Common myeloid progenitor, CD34-positive (primary cell): Measurements from ENCODE around the gene NOLC1.
"Not testable (repeated sequence)": the region's sequence is repeated elsewhere in the genome, so short reads cannot be mapped to it uniquely, and the experiment has no call there.

Experiments
- CTCF ChIA-PET: fragments of 350-600 bp; sonication (Branson Sonifier 250); formaldehyde crosslinking; loops from one replicate; lab custom pipeline; 2021; ENCODE audit warnings: antibody characterized with exemption; lab: Charles Lee
- POLR2A ChIA-PET: fragments of 350-600 bp; sonication (Branson Sonifier 250); formaldehyde crosslinking; loops from one replicate; lab custom pipeline; 2021; ENCODE audit warnings: antibody characterized with exemption; lab: Charles Lee
- DNase-seq, 3 donors: peaks; one replicate each; pipeline versions ENCODE4 v3.0.0 to v3.0.0-alpha.2; 2013
- H3K27ac ChIP-seq, 2 experiments: 1 replicate in 1 of 2; 2 replicates in 1 of 2; pipeline ENCODE4 v1.7.0; 2013; ENCODE audit warnings: inconsistent platforms in 2 of 2, low read length in 2 of 2, mild to moderate bottlenecking in 2 of 2, low read depth in 1 of 2, moderate library complexity in 1 of 2; ENCODE audit not compliant: severe bottlenecking in 2 of 2, insufficient read depth in 1 of 2, poor library complexity in 1 of 2
- H3K27me3 ChIP-seq, 5 experiments: replicated peaks in 2 of 5; 1 replicate in 3 of 5; 2 replicates in 2 of 5; pipeline versions ENCODE4 v1.6.1 to v1.7.0; 2013; ENCODE audit warnings: low read length in 4 of 5, mild to moderate bottlenecking in 2 of 5, moderate library complexity in 2 of 5, inconsistent platforms in 1 of 5; ENCODE audit not compliant: insufficient read depth in 5 of 5, control insufficient read depth in 4 of 5
- H3K36me3 ChIP-seq, 4 experiments: 1 replicate in 2 of 4; 2 replicates in 2 of 4; pipeline versions ENCODE4 v1.6.1 to v1.7.0; 2013; ENCODE audit warnings: low read length in 3 of 4, control low read depth in 1 of 4, mild to moderate bottlenecking in 1 of 4; ENCODE audit not compliant: control insufficient read depth in 4 of 4, insufficient read depth in 4 of 4
- H3K4me1 ChIP-seq, 4 experiments: 1 replicate in 3 of 4; 2 replicates in 1 of 4; pipeline versions ENCODE4 v1.6.1 to v1.7.1; 2013; ENCODE audit warnings: low read length in 3 of 4, mild to moderate bottlenecking in 3 of 4, control low read depth in 1 of 4, inconsistent platforms in 1 of 4, moderate library complexity in 1 of 4; ENCODE audit not compliant: control insufficient read depth in 4 of 4, insufficient read depth in 4 of 4; ENCODE audit errors: control extremely low read depth in 1 of 4
- H3K4me3 ChIP-seq, 7 experiments: 1 replicate in 4 of 7; 2 replicates in 3 of 7; pipeline versions ENCODE4 v1.5.1 to v1.7.0; 2013; ENCODE audit warnings: mild to moderate bottlenecking in 7 of 7, low read length in 6 of 7, moderate library complexity in 6 of 7, inconsistent platforms in 2 of 7, low read depth in 2 of 7, control low read depth in 1 of 7; ENCODE audit not compliant: insufficient read depth in 4 of 7, control insufficient read depth in 1 of 7; ENCODE audit errors: extremely low read depth in 1 of 7
- H3K9me3 ChIP-seq, 5 experiments: 1 replicate in 4 of 5; 2 replicates in 1 of 5; pipeline versions ENCODE4 v1.6.1 to v1.7.1; 2013; ENCODE audit warnings: low read length in 4 of 5, mild to moderate bottlenecking in 2 of 5, inconsistent platforms in 1 of 5, low read depth in 1 of 5, moderate library complexity in 1 of 5; ENCODE audit not compliant: control insufficient read depth in 4 of 5, insufficient read depth in 2 of 5; ENCODE audit errors: control extremely low read depth in 1 of 5
- WGBS: methylation state at CpG from one replicate; pipeline ENCODE4 v1.1.5; 2013; ENCODE audit not compliant: insufficient coverage; 5-methylcytosine and 5-hydroxymethylcytosine counted together

Gene NOLC1

DNA sequence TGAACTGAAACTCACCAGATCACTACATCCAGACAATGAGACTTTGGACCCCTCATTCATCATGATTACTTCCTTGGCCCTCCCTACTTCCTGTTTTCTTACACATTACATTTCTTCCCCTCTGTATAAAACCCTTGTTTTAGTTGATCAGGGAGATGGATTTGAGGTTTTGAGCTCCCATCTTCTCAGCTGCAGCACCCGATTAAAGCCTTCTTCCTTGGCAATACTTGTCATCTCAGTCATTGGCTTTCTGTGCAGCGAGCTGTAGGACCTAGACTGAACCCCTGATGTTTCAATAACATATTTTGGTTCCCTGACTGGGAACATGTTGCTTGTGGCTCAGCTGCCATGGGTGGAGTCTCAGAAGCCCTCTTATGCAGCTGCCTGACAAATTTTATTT lies 33.1 kb downstream of the NOLC1 start:
- Histone ChIP-seq H3K27ac (no peak overlapping the region), H3K36me3 (no peaks in the 10 kb centered on the region), H3K27me3 (no peaks in the 10 kb centered on the region), H3K4me1 (peaks cover 0 to 2% (median 0%) of the 10 kb centered on the region in 4 experiments), H3K4me3 (no peak overlapping the region), H3K9me3 (peaks cover 0 to 6% (median 3%) of the 10 kb centered on the region in 5 experiments)
- 93% methylated on average over 2 of the region's 2 CpGs for WGBS
- ChIA-PET CTCF (no interaction called here), POLR2A (no interaction called here)
- no peak for DNase-seq

GRCh38 chr10:102185811-102186527 lies 33.8 kb downstream of the NOLC1 start:
- CTCF ChIA-PET = no interaction called here
- H3K36me3 ChIP-seq = no peaks in the 10 kb centered on the region
- no peaks in the 10 kb centered on the region for H3K27me3 ChIP-seq
- H3K9me3 ChIP-seq = peaks cover 0 to 6% (median 3%) of the 10 kb centered on the region in 5 experiments
- DNase-seq = no peak
- H3K4me3 ChIP-seq = no peak overlapping the region
- WGBS = 94% methylated on average over 4 of the region's 15 CpGs
- H3K4me1 ChIP-seq = peaks cover 0 to 2% (median 0%) of the 10 kb centered on the region in 4 experiments
- H3K27ac ChIP-seq = no peak overlapping the region
- POLR2A ChIA-PET = interaction anchor here (1.0 kb wide), 1 partner anchor 225 kb away, joined by 3 read pairs; no protein-coding TSS in a partner anchor

DNA sequence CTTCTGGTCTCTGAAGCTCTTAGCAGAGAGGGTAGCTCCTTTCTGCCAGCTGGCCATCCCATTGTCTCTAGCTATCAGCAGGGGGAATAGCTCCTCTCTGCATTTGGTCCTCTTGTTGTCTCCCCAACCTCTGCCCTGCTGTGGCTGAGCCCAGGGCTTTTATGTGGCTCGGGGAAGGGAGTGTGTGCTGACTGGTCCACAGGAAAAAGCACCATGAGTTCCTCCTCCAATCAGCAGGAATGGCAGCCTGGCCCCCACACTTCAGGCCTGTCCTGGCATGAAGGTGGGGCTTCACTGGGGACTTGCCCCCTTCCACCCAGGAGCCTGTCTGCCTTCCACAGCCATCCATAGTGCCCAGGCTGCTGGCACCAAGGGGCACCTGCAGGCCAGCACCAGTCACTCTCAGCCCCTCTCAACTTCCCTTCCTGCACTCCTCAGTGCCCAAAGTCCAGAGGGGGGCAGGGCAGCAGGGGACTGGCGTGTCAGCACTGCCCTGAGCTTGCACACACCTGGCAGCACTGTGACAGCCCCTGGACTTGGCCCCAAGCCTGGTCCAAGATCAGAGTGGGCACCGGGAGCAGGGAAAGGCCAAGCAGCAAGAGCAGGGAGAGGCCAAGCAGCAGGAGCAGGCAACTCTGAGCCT lies 36.2 kb downstream of the NOLC1 start:
- H3K27me3 ChIP-seq = no peaks in the 10 kb centered on the region
- WGBS = 100% methylated on average over 3 of the region's 3 CpGs
- H3K27ac ChIP-seq = no peak overlapping the region
- no peak overlapping the region for H3K4me3 ChIP-seq
- ChIA-PET CTCF (interaction anchor here (1.2 kb wide), 1 partner anchor 41 kb away, joined by 4 read pairs; no protein-coding TSS in a partner anchor), POLR2A (no interaction called here)
- H3K9me3 ChIP-seq = peaks cover 0 to 18% (median 11%) of the 10 kb centered on the region in 5 experiments
- no peaks in the 10 kb centered on the region for H3K36me3 ChIP-seq
- no peak for DNase-seq
- H3K4me1 ChIP-seq = peaks cover 0 to 2% (median 0%) of the 10 kb centered on the region in 4 experiments

GRCh38 chr10:102188941-102189898 lies 37.0 kb downstream of the NOLC1 start:
- H3K27me3 ChIP-seq, CTCF ChIA-PET, H3K4me1 ChIP-seq, H3K27ac ChIP-seq, H3K36me3 ChIP-seq: not testable (repeated sequence)
- Histone ChIP-seq H3K9me3 (peaks cover 0 to 18% (median 11%) of the 10 kb centered on the region in 5 experiments), H3K4me3 (peak overlapping the region in 1 of 7 experiments; percentile 10)
- 91% methylated on average over 4 of the region's 7 CpGs for WGBS
- POLR2A ChIA-PET = interaction anchor here (0.6 kb wide), 1 partner anchor 24 kb away, joined by 3 read pairs; no protein-coding TSS in a partner anchor
- peak in 2 of 3 donors; percentile 6 to 20 for DNase-seq

DNA sequence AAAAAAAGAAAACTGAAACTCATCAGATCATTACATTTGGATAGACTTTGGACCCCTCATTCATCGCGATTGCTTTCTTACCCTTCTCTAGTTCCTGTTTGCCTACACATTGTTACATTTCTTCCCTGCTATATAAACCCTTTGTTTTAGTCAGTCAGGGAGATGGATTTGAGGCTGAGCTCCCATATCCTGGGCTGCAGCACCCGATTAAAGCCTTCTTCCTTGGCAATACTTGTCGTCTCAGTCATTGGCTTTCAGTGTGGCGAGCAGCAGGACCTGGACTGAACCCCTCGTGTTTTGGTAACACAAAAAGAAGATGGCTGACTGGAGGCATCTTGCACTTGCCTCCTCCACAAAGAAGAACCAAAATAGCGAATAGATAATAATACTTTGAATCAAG lies 39.8 kb downstream of the NOLC1 start:
- CTCF ChIA-PET = interaction anchor here (0.8 kb wide), 1 partner anchor 8 kb away, joined by 3 read pairs; no protein-coding TSS in a partner anchor
- POLR2A ChIA-PET = no interaction called here

DNA sequence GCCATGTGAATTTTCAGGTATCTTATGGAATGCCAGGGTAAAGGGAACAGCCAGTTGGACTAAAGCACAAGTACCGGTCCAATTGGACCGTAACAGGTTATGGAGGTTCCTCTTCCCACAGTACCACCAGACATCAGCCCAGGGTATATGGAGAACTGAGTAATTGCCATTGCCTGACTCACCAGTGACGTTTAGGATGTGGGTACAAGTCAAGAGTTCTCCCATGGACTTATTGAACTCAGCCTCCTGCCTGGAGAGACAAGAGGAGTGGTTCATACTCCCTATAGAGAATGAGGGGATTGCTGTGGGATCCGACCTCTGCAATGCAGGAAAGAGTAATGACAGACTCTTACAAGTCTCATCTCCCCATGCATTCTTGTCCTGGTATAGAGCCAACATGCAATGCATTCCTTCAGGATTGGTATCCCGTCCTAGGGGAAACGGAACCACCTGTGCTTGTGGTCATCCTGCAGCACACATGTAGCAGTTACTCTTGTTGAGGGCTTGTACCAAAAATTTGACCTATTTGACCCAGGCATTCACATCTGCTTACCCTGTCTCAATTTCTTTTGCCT lies 43.2 kb downstream of the NOLC1 start:
- 98% methylated on average over 5 of the region's 6 CpGs for WGBS
- Histone ChIP-seq H3K27me3 (peaks cover 0 to 4% (median 0%) of the 10 kb centered on the region in 5 experiments), H3K27ac (no peak overlapping the region), H3K9me3 (peaks cover 0 to 15% (median 10%) of the 10 kb centered on the region in 5 experiments), H3K4me3 (no peak overlapping the region), H3K4me1 (no peaks in the 10 kb centered on the region), H3K36me3 (no peaks in the 10 kb centered on the region)
- ChIA-PET CTCF (no interaction called here), POLR2A (no interaction called here)
- DNase-seq = no peak

More for the DNA sequence above, 39.8 kb downstream of the NOLC1 start:
- Histone ChIP-seq H3K36me3 (no peaks in the 10 kb centered on the region), H3K27ac (no peak overlapping the region), H3K27me3 (peaks cover 0 to 4% (median 0%) of the 10 kb centered on the region in 5 experiments), H3K4me1 (peaks cover 0 to 2% (median 0%) of the 10 kb centered on the region in 4 experiments), H3K9me3 (peaks cover 0 to 15% (median 11%) of the 10 kb centered on the region in 5 experiments), H3K4me3 (no peak overlapping the region)
- DNase-seq = no peak
- 88% methylated on average over 5 of the region's 7 CpGs for WGBS
